Sigmoid colon (tissue), 7 donors: Measurements from ENCODE around the gene NUDT16. TPM values are rescaled to one million over a fixed set of nuclear protein-coding genes. Genes with fewer than 3 reads are reported as not detected.

Experiments used
- DNase-seq: peaks from one replicate; pipeline ENCODE4 v3.0.0-alpha.2; 2019
- H3K27ac ChIP-seq, 4 donors: fragments of 200-600 bp; sonication (generic); one replicate each; pipeline ENCODE4 v1.5.1; 2016 to 2019; ENCODE audit warnings: mild to moderate bottlenecking in 1 of 4
- H3K27me3 ChIP-seq, 3 donors: fragments of 200-600 bp; sonication (generic); one replicate each; pipeline ENCODE4 v1.5.1; 2019; ENCODE audit warnings: mild to moderate bottlenecking in 1 of 3
- H3K36me3 ChIP-seq, 4 donors: fragments of 200-600 bp; sonication (generic); one replicate each; pipeline ENCODE4 v1.5.1; 2016 to 2019
- H3K4me1 ChIP-seq, 4 donors: fragments of 200-600 bp; sonication (generic); one replicate each; pipeline ENCODE4 v1.5.1; 2017 to 2019
- H3K4me3 ChIP-seq, 4 donors: fragments of 200-600 bp; sonication (generic); one replicate each; pipeline ENCODE4 v1.5.1; 2017 to 2019; ENCODE audit warnings: mild to moderate bottlenecking in 2 of 4, moderate library complexity in 1 of 4
- H3K9me3 ChIP-seq, 4 donors: fragments of 200-600 bp in 3 of 4; sonication (generic) in 3 of 4; one replicate each; pipeline versions ENCODE4 v1.5.1 to v1.6.1; 2013 to 2019
- EP300 ChIP-seq, 4 donors: sonication (generic); formaldehyde crosslinking; IDR thresholded peaks; one replicate each; pipeline ENCODE4 v1.6.1; 2017; ENCODE audit warnings: antibody characterized with exemption in 4 of 4
- POLR2A ChIP-seq, 2 donors: fragments of 450-650 bp; IDR thresholded peaks; one replicate each; pipeline ENCODE4 v1.6.1; 2016; ENCODE audit warnings: antibody characterized with exemption in 2 of 2, mild to moderate bottlenecking in 2 of 2, moderate library complexity in 2 of 2
- POLR2AphosphoS5 ChIP-seq, 4 donors: sonication (generic); formaldehyde crosslinking; IDR thresholded peaks; one replicate each; pipeline ENCODE4 v1.6.1; 2017; ENCODE audit warnings: antibody characterized with exemption in 4 of 4
- WGBS, 2 donors: extraction: QIAGEN DNeasy Blood & Tissue Kit; methylation state at CpG; one replicate each; pipeline ENCODE4 v1.1.7; 2013; 5-methylcytosine and 5-hydroxymethylcytosine counted together
- intact Hi-C: fragments of 100-400 bp; cut with DNase I; formaldehyde crosslinking; loops from one replicate; pipeline ENCODE4 v1.15.1; 2023
- polyA plus RNA-seq, 3 donors: library from polyadenylated mRNA; stranded (reverse); fragments of 200-250 nt; gene quantifications; one replicate each; pipeline ENCODE4 v1.2.3, GENCODE V29; 2013
- total RNA-seq, 4 donors: library from RNA; depleted of rRNA; stranded (reverse); fragments of >200 nt; gene quantifications; one replicate each; pipeline ENCODE4 v1.1.0, GENCODE V29; 2016
- TF ChIP-seq, protein P1 (sequence below), 4 experiments: fragments of 450-650 bp in 3 of 4; fragments of 200-600 bp in 1 of 4; IDR thresholded peaks; one replicate each; pipeline ENCODE4 v1.5.1; 2016 to 2019; ENCODE audit warnings: antibody characterized with exemption in 4 of 4, mild to moderate bottlenecking in 3 of 4, moderate library complexity in 2 of 4
- donor health status: healthy with polysubstance abuse.
- donor health status: Bipolar disorder and iron deficiency.
- donor health status: healthy.

Gene NUDT16
- total and polyA plus RNA-seq, 7 donors, result 17.6 to 36.2 (median 26.0) TPM

DNA sequence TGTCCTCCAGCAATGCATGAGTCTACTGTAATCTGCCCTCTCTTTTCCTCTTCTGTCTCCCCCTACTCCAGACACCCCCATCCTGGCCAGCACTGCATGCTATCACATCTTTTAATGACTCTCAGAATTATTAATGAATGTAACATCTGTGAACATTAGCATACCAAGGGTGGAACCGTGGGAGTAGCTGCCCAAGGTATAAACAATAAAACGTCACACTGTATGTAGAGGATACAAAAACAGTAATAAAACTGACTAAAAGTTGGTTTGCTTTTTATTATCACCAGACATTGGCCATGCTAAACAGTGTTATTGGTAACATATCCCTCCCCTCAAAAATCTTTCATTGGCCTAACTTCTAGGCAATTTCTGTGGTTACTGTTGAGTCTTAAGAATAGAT lies 24.7 kb downstream of the NUDT16 start:
- whole genome bisulfite sequencing, 2 donors, result 19 to 54% methylated on average over 2 of the region's 2 CpGs
- H3K4me1 ChIP-seq, result peaks cover 0 to 5% (median 0%) of the 10 kb centered on the region in 4 donors
- TF ChIP-seq POLR2A (IDR thresholded peaks at IDR 0.05) (no peak), POLR2AphosphoS5 (IDR thresholded peaks at IDR 0.05) (no peak), EP300 (IDR thresholded peaks at IDR 0.05) (no peak)
- TF ChIP-seq, protein P1, sequence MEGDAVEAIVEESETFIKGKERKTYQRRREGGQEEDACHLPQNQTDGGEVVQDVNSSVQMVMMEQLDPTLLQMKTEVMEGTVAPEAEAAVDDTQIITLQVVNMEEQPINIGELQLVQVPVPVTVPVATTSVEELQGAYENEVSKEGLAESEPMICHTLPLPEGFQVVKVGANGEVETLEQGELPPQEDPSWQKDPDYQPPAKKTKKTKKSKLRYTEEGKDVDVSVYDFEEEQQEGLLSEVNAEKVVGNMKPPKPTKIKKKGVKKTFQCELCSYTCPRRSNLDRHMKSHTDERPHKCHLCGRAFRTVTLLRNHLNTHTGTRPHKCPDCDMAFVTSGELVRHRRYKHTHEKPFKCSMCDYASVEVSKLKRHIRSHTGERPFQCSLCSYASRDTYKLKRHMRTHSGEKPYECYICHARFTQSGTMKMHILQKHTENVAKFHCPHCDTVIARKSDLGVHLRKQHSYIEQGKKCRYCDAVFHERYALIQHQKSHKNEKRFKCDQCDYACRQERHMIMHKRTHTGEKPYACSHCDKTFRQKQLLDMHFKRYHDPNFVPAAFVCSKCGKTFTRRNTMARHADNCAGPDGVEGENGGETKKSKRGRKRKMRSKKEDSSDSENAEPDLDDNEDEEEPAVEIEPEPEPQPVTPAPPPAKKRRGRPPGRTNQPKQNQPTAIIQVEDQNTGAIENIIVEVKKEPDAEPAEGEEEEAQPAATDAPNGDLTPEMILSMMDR (IDR thresholded peaks at IDR 0.05), result no peak
- intact Hi-C loops, result no loop called here
- H3K9me3 ChIP-seq, result no peaks in the 10 kb centered on the region
- H3K27ac ChIP-seq, result no peak overlapping the region
- H3K4me3 ChIP-seq, result no peak overlapping the region
- no peak for DNase-seq
- no peaks in the 10 kb centered on the region for H3K27me3 ChIP-seq
- no peaks in the 10 kb centered on the region for H3K36me3 ChIP-seq

DNA sequence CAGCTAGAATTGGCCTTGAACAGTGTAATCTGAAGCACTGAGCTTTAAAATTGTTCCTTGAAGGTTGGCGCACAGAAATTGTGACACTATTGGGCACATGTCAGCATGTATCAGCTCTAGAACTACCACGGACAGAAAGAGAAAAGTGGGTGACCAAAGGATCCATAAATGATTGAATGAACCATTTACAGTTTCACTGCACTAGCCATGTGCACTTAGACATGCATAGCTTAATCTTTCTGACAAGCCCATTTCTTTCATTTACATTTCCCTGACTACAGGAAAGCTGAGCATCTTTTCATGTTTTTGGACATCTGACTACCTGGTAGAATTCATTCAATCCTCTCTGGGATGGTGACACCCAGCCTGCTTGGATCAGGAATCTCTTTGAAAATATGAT lies 36.2 kb downstream of the NUDT16 start:
- 84 to 85% methylated on average over 2 of the region's 2 CpGs for WGBS, 2 donors
- no peak for DNase-seq
- no peak overlapping the region for H3K27ac ChIP-seq

DNA sequence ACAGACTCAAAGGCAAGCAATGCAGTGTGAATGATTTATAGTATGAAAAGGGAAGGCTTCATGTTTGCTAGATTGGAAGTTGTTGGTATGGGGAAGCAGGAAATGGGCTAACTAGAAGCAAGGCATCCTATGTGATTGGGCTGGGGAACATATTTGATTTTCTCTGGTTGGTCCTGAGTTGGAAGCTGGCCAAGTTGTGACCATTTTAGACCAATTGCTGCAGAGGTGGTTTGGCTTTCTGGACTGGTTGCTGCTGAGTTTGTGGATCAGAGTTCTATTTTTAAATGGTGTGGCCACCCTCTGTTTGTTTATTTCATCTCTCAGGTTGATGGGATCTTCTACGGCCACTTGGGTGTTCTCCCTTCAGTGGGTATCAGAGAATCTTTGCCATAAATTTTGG lies 39.7 kb downstream of the NUDT16 start:
- H3K27ac ChIP-seq, result no peak overlapping the region
- no peak overlapping the region for H3K4me3 ChIP-seq
- intact Hi-C loops, result no loop called here
- TF ChIP-seq POLR2AphosphoS5 (IDR thresholded peaks at IDR 0.05) (no peak), POLR2A (IDR thresholded peaks at IDR 0.05) (no peak), EP300 (IDR thresholded peaks at IDR 0.05) (no peak)
- TF ChIP-seq, protein P1 (IDR thresholded peaks at IDR 0.05), result no peak
- DNase-seq, result no peak
- 86% methylated on average over 1 of the region's 1 CpG for WGBS, 2 donors
- no peaks in the 10 kb centered on the region for H3K4me1 ChIP-seq
- peaks cover 0 to 3% (median 0%) of the 10 kb centered on the region in 4 donors for H3K9me3 ChIP-seq
- H3K36me3 ChIP-seq, result no peaks in the 10 kb centered on the region
- H3K27me3 ChIP-seq, result no peaks in the 10 kb centered on the region

More for the DNA sequence above, 36.2 kb downstream of the NUDT16 start:
- no peaks in the 10 kb centered on the region for H3K9me3 ChIP-seq
- no peaks in the 10 kb centered on the region for H3K36me3 ChIP-seq
- H3K4me1 ChIP-seq, result no peaks in the 10 kb centered on the region
- no peak overlapping the region for H3K4me3 ChIP-seq
- no peaks in the 10 kb centered on the region for H3K27me3 ChIP-seq
- TF ChIP-seq POLR2A (IDR thresholded peaks at IDR 0.05) (no peak), EP300 (IDR thresholded peaks at IDR 0.05) (no peak), POLR2AphosphoS5 (IDR thresholded peaks at IDR 0.05) (no peak)
- TF ChIP-seq, protein P1 (IDR thresholded peaks at IDR 0.05), result no peak
- intact Hi-C loops, result no loop called here

DNA sequence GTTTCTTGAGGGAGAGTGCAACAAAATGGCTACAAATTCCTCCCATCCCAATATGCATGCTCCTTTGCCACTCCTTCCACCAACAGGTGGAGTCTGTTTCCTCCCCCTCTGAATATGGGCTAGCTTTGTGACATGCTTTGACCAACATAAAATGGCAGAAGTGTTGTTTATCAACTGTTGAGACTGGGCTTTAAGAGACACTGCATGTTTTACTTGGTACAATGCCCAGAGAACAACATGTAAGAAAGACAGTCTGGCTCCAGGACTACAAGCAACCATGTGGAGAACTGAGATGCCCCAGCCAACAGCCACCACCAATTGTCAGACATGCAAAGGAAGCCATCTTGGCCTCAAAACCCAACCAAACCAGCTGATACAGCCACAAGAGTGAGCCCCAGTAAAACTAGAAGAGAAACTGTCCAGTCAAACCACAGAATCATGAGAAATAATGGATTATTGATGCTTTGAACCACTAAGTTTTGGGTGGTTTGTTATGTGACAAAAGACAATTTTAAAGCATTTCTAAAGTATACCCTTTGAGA lies 40.5 kb downstream of the NUDT16 start:
- H3K4me1 ChIP-seq, result no peaks in the 10 kb centered on the region
- intact Hi-C loops, result no loop called here
- H3K36me3 ChIP-seq, result no peaks in the 10 kb centered on the region
- DNase-seq, result no peak
- H3K27ac ChIP-seq, result no peak overlapping the region
- no peaks in the 10 kb centered on the region for H3K27me3 ChIP-seq
- peaks cover 0 to 3% (median 0%) of the 10 kb centered on the region in 4 donors for H3K9me3 ChIP-seq
- H3K4me3 ChIP-seq, result no peak overlapping the region
- TF ChIP-seq, protein P1 (IDR thresholded peaks at IDR 0.05), result no peak
- TF ChIP-seq EP300 (IDR thresholded peaks at IDR 0.05) (no peak), POLR2AphosphoS5 (IDR thresholded peaks at IDR 0.05) (no peak), POLR2A (IDR thresholded peaks at IDR 0.05) (no peak)

DNA sequence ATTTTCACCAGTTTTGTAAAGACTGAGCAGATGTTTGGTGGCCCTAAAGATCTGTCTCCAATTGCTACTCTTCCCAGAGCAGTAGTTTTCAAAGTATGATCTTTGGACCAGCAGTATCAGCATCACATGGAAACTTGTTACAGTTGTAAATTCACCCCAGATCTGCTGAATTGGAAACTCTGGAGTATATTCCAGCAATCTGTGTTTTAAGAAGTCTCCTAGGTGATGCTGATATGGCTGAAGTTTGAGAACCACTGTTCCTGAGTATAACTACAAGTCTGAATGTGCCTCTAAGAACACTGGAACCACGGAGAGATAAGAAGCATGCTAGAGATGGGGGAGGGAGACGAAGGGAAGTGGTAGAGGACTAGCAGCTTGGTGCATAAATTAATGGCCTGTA lies 45.7 kb downstream of the NUDT16 start:
- Histone ChIP-seq H3K4me1 (no peaks in the 10 kb centered on the region), H3K27me3 (no peaks in the 10 kb centered on the region), H3K4me3 (no peak overlapping the region), H3K9me3 (peaks cover 0 to 3% (median 0%) of the 10 kb centered on the region in 4 donors), H3K36me3 (no peaks in the 10 kb centered on the region), H3K27ac (no peak overlapping the region)
- WGBS, 2 donors, result 51 to 64% methylated on average over 2 of the region's 2 CpGs
- DNase-seq, result no peak
- TF ChIP-seq, protein P1 (IDR thresholded peaks at IDR 0.05), result no peak
- TF ChIP-seq POLR2AphosphoS5 (IDR thresholded peaks at IDR 0.05) (no peak), EP300 (IDR thresholded peaks at IDR 0.05) (no peak), POLR2A (IDR thresholded peaks at IDR 0.05) (no peak)
- intact Hi-C loops, result no loop called here
